GM21360 (cell line): ENCODE data around the gene CALHM5.

Source experiments
- ATAC-seq: cut with Tn5 transposase; IDR thresholded peaks from one replicate; pipeline ENCODE4 v1.9.1; 2021; ENCODE audit warnings: mild to moderate bottlenecking, moderate library complexity; ENCODE audit not compliant: unreplicated experiment

CALHM5 gene

GRCh38 chr6:116507324-116507723 is 4.1 kb upstream of the CALHM5 start:
- ATAC-seq: no peak

GRCh38 chr6:116508527-116508926 is 2.9 kb upstream of the CALHM5 start:
- ATAC-seq: no peak

GRCh38 chr6:116512111-116512559 is 696 bp downstream of the CALHM5 start:
- peak; percentile 90 for ATAC-seq

- ATAC-seq: no peak
Measured at GRCh38 chr6:116512734-116513133, 1.3 kb downstream of the CALHM5 start.

- no peak for ATAC-seq
Measured at GRCh38 chr6:116513224-116513875, 1.9 kb downstream of the CALHM5 start.

GRCh38 chr6:116514111-116514510 is 2.7 kb downstream of the CALHM5 start:
- no peak for ATAC-seq

- ATAC-seq: no peak
Measured at GRCh38 chr6:116515141-116515540, 3.7 kb downstream of the CALHM5 start.

GRCh38 chr6:116518621-116519368 is 7.4 kb downstream of the CALHM5 start:
- no peak for ATAC-seq

GRCh38 chr6:116522896-116523295 is 11.5 kb downstream of the CALHM5 start:
- ATAC-seq: no peak

GRCh38 chr6:116524236-116524635 is 12.8 kb downstream of the CALHM5 start:
- ATAC-seq: no peak

GRCh38 chr6:116528133-116528532 is 16.7 kb downstream of the CALHM5 start:
- no peak for ATAC-seq

GRCh38 chr6:116528780-116529179 is 17.3 kb downstream of the CALHM5 start:
- ATAC-seq: no peak

GRCh38 chr6:116529466-116530290 is 18.2 kb downstream of the CALHM5 start:
- no peak for ATAC-seq

GRCh38 chr6:116530436-116530835 is 19.0 kb downstream of the CALHM5 start:
- no peak for ATAC-seq

GRCh38 chr6:116531675-116532570 is 20.5 kb downstream of the CALHM5 start:
- peak; percentile 70 for ATAC-seq

- ATAC-seq: no peak
Measured at GRCh38 chr6:116533233-116533957, 22.0 kb downstream of the CALHM5 start.

- no peak for ATAC-seq
Measured at GRCh38 chr6:116535109-116535508, 23.7 kb downstream of the CALHM5 start.

- peak; percentile 55 for ATAC-seq
Measured at GRCh38 chr6:116536216-116536621, 24.8 kb downstream of the CALHM5 start.

GRCh38 chr6:116542426-116542825 is 31.0 kb downstream of the CALHM5 start:
- ATAC-seq: no peak

- ATAC-seq: no peak
Measured at GRCh38 chr6:116543149-116543548, 31.7 kb downstream of the CALHM5 start.
